GM12872 (cell line): ENCODE data around the gene HDLBP.

Source experiments
- CTCF ChIP-seq: IDR thresholded peaks from 3 replicates; pipeline ENCODE4 v1.5.1; 2011; ENCODE audit warnings: low read depth, mild to moderate bottlenecking, low read length, moderate library complexity; ENCODE audit not compliant: insufficient read depth

HDLBP gene

GRCh38 chr2:241261628-241262027 lies 53.8 kb downstream of the HDLBP start:
- no peak for TF ChIP-seq CTCF

GRCh38 chr2:241260911-241261310 lies 54.6 kb downstream of the HDLBP start:
- TF ChIP-seq CTCF, result no peak

GRCh38 chr2:241258505-241259280 lies 56.8 kb downstream of the HDLBP start:
- no peak for TF ChIP-seq CTCF

GRCh38 chr2:241257419-241258032 lies 57.9 kb downstream of the HDLBP start:
- no peak for TF ChIP-seq CTCF

- no peak for TF ChIP-seq CTCF
These were observed 59.3 kb downstream of the HDLBP start for GRCh38 chr2:241256168-241256545.

- TF ChIP-seq CTCF, result no peak
These were observed 59.8 kb downstream of the HDLBP start for GRCh38 chr2:241255542-241256167.

- TF ChIP-seq CTCF, result no peak
These were observed 60.5 kb downstream of the HDLBP start for GRCh38 chr2:241254904-241255351.
